Astrocyte (in vitro differentiated cells and primary cell): ENCODE measurements around the gene FRMD4A.

Source experiments
- EZH2 ChIP-seq: IDR thresholded peaks from 2 replicates; pipeline ENCODE4 v1.6.1; 2012; ENCODE audit warnings: mild to moderate bottlenecking, low read length, inconsistent platforms; ENCODE audit not compliant: insufficient read depth
- TF ChIP-seq, protein P1 (sequence below): IDR thresholded peaks from 2 replicates; pipeline ENCODE4 v1.5.1; 2011; ENCODE audit warnings: low read depth, mild to moderate bottlenecking, inconsistent platforms, low read length, moderate library complexity; ENCODE audit not compliant: insufficient read depth

GRCh38 chr10:14378387-14378960 is 47.8 kb upstream of the FRMD4A start:
- TF ChIP-seq, protein P1, sequence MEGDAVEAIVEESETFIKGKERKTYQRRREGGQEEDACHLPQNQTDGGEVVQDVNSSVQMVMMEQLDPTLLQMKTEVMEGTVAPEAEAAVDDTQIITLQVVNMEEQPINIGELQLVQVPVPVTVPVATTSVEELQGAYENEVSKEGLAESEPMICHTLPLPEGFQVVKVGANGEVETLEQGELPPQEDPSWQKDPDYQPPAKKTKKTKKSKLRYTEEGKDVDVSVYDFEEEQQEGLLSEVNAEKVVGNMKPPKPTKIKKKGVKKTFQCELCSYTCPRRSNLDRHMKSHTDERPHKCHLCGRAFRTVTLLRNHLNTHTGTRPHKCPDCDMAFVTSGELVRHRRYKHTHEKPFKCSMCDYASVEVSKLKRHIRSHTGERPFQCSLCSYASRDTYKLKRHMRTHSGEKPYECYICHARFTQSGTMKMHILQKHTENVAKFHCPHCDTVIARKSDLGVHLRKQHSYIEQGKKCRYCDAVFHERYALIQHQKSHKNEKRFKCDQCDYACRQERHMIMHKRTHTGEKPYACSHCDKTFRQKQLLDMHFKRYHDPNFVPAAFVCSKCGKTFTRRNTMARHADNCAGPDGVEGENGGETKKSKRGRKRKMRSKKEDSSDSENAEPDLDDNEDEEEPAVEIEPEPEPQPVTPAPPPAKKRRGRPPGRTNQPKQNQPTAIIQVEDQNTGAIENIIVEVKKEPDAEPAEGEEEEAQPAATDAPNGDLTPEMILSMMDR, result no peak
- TF ChIP-seq EZH2, result no peak
